ENCODE data around the gene MPHOSPH6.

Gene MPHOSPH6

DNA sequence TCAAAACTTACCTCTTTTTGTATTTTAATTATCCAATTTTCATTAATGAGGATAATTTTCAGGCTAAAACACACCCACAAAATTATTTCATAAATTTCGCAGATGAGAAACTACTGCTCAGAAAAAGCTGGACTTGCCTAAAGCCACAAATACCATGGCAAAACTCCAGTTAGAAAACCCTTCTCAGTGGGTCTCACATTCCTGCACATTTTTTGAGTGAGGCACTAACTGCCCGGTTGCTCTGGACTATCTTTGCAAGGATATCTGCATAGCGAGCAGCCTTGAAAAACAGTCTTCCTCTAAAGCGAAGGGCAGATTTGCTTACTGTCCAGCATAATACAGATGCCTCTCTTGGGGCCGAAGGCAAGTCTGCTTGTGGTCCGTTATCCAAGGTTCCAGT lies 9.8 kb downstream of the MPHOSPH6 start:
- DNase-seq = no peak
- H3K27ac ChIP-seq = no peak overlapping the region
- TF ChIP-seq, protein P1, sequence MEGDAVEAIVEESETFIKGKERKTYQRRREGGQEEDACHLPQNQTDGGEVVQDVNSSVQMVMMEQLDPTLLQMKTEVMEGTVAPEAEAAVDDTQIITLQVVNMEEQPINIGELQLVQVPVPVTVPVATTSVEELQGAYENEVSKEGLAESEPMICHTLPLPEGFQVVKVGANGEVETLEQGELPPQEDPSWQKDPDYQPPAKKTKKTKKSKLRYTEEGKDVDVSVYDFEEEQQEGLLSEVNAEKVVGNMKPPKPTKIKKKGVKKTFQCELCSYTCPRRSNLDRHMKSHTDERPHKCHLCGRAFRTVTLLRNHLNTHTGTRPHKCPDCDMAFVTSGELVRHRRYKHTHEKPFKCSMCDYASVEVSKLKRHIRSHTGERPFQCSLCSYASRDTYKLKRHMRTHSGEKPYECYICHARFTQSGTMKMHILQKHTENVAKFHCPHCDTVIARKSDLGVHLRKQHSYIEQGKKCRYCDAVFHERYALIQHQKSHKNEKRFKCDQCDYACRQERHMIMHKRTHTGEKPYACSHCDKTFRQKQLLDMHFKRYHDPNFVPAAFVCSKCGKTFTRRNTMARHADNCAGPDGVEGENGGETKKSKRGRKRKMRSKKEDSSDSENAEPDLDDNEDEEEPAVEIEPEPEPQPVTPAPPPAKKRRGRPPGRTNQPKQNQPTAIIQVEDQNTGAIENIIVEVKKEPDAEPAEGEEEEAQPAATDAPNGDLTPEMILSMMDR (IDR thresholded peaks at IDR 0.05; ENCODE audit: low read depth, low read length) = no peak
- peaks cover 16% of the 10 kb centered on the region for H3K36me3 ChIP-seq
- H3K9me3 ChIP-seq (ENCODE audit: severe bottlenecking) = no peaks in the 10 kb centered on the region
- no peak overlapping the region for H3K4me3 ChIP-seq (ENCODE audit: low read depth, low read length)
- H3K27me3 ChIP-seq (ENCODE audit: insufficient read depth, low read depth, severe bottlenecking) = no peaks in the 10 kb centered on the region

- no peaks in the 10 kb centered on the region for H3K9me3 ChIP-seq (ENCODE audit: severe bottlenecking)
- no peak overlapping the region for H3K27ac ChIP-seq
- TF ChIP-seq, protein P1 (IDR thresholded peaks at IDR 0.05; ENCODE audit: low read depth, low read length) = no peak
- H3K36me3 ChIP-seq = peaks cover 12% of the 10 kb centered on the region
- no peak for DNase-seq
- no peak overlapping the region for H3K4me3 ChIP-seq (ENCODE audit: low read depth, low read length)
- H3K27me3 ChIP-seq (ENCODE audit: insufficient read depth, low read depth, severe bottlenecking) = no peaks in the 10 kb centered on the region
Observed at GRCh38 chr16:82157836-82158235, 12.2 kb downstream of the MPHOSPH6 start.

DNA sequence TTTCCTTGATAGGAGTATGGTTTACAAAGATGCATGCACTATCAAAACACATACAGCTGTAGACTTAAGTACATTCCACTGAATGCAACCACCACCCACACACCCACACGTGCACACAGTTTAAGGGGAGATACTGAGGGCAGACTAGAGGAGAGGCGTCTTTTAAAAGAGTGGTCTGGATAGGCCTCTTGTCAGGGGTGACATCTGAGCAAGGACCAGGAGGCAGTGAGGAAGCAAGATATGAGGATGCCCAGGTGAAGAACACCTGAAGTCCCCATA lies 12.6 kb downstream of the MPHOSPH6 start:
- Histone ChIP-seq H3K9me3 (ENCODE audit: severe bottlenecking) (no peaks in the 10 kb centered on the region), H3K27me3 (ENCODE audit: insufficient read depth, low read depth, severe bottlenecking) (no peaks in the 10 kb centered on the region), H3K27ac (no peak overlapping the region), H3K4me3 (ENCODE audit: low read depth, low read length) (no peak overlapping the region), H3K36me3 (peaks cover 9% of the 10 kb centered on the region)
- TF ChIP-seq, protein P1 (IDR thresholded peaks at IDR 0.05; ENCODE audit: low read depth, low read length) = no peak
- DNase-seq = no peak

DNA sequence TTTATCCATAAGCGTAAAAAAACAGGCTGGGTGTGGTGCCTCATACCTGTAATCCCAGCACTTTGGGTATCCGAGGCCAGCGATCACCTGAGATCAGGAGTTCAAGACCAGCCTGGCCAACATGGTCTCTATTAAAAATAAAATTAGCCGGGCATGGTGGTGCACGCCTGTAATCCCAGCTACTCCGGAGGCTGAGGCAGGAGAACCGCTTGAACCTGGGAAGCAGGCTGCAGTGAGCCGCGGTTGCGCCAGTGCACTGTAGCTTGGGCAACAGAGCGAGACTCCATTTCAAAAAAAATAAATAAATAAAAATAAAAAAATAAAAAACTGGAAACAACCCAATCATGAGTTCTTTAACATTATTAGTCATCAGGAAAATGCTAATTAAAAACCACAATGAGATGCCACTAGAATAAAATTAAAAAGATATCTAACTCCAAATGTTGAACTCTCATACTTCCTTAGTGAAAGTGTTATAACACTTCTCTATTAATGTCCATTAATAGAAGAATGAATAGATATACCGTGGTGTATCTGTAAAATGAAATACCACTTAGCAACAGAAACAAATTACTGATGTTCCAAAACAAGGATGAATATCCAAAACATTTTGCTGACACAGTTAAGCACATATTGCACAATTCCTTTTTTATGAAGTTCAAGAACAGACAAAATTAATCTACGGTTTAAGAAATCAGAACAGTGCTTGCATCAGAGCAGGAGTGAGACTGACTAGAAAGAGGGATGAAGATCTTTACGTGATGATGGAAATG lies 13.1 kb downstream of the MPHOSPH6 start:
- Histone ChIP-seq H3K36me3 (peaks cover 4% of the 10 kb centered on the region), H3K27me3 (ENCODE audit: insufficient read depth, low read depth, severe bottlenecking) (no peaks in the 10 kb centered on the region), H3K9me3 (ENCODE audit: severe bottlenecking) (no peaks in the 10 kb centered on the region), H3K4me3 (ENCODE audit: low read depth, low read length) (no peak overlapping the region), H3K27ac (no peak overlapping the region)
- no peak for DNase-seq
- TF ChIP-seq, protein P1 (IDR thresholded peaks at IDR 0.05; ENCODE audit: low read depth, low read length) = no peak

GRCh38 chr16:82152641-82153112 lies 17.3 kb downstream of the MPHOSPH6 start:
- H3K9me3 ChIP-seq (ENCODE audit: severe bottlenecking) = no peaks in the 10 kb centered on the region
- no peaks in the 10 kb centered on the region for H3K27me3 ChIP-seq (ENCODE audit: insufficient read depth, low read depth, severe bottlenecking)
- TF ChIP-seq, protein P1 (IDR thresholded peaks at IDR 0.05; ENCODE audit: low read depth, low read length) = no peak
- no peak overlapping the region for H3K27ac ChIP-seq
- H3K36me3 ChIP-seq = no peaks in the 10 kb centered on the region; the same call in 1 of the 2 replicates
- DNase-seq = no peak
- H3K4me3 ChIP-seq (ENCODE audit: low read depth, low read length) = no peak overlapping the region

GRCh38 chr16:82152196-82152595 lies 17.8 kb downstream of the MPHOSPH6 start:
- Histone ChIP-seq H3K9me3 (ENCODE audit: severe bottlenecking) (no peaks in the 10 kb centered on the region), H3K27ac (no peak overlapping the region), H3K27me3 (ENCODE audit: insufficient read depth, low read depth, severe bottlenecking) (no peaks in the 10 kb centered on the region), H3K36me3 (no peaks in the 10 kb centered on the region; the same call in 1 of the 2 replicates), H3K4me3 (ENCODE audit: low read depth, low read length) (no peak overlapping the region)
- no peak for DNase-seq
- TF ChIP-seq, protein P1 (IDR thresholded peaks at IDR 0.05; ENCODE audit: low read depth, low read length) = no peak
